GM21786 (cell line): ENCODE results near the gene SH3BGRL3.
"Not testable (repeated sequence)": the region's sequence is repeated elsewhere in the genome, so short reads cannot be mapped to it uniquely, and the experiment has no call there.

Experiments
- ATAC-seq: cut with Tn5 transposase; IDR thresholded peaks from one replicate; pipeline ENCODE4 v1.9.1; 2021; ENCODE audit not compliant: unreplicated experiment

The SH3BGRL3 gene

GRCh38 chr1:26279456-26280332 is at the start of gene SH3BGRL3:
TSS of gene SH3BGRL3 (plus strand) at chr1:26280086. CDS start at chr1:26280156, 70 bp downstream.
- peak; percentile 66 for ATAC-seq

DNA sequence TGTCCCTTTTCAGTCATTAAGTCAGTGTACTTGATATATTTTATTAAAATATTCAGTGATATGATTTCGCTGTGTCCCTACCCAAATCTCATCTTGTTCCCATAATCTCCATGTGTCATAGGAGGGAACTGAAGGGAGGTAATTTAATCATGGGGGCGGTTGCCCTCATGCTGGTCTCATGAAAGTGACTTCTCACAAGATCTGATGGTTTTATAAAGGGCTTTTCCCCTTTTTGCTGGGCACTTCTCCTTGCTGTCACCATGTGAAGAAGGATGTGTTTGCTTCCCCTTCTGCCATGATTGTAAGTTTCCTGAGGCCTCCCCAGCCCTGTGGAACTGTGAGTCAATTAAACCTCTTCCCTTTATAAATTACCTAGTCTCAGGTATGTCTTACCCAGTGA is 49.2 kb upstream of the SH3BGRL3 start:
- not testable (repeated sequence) for ATAC-seq

DNA sequence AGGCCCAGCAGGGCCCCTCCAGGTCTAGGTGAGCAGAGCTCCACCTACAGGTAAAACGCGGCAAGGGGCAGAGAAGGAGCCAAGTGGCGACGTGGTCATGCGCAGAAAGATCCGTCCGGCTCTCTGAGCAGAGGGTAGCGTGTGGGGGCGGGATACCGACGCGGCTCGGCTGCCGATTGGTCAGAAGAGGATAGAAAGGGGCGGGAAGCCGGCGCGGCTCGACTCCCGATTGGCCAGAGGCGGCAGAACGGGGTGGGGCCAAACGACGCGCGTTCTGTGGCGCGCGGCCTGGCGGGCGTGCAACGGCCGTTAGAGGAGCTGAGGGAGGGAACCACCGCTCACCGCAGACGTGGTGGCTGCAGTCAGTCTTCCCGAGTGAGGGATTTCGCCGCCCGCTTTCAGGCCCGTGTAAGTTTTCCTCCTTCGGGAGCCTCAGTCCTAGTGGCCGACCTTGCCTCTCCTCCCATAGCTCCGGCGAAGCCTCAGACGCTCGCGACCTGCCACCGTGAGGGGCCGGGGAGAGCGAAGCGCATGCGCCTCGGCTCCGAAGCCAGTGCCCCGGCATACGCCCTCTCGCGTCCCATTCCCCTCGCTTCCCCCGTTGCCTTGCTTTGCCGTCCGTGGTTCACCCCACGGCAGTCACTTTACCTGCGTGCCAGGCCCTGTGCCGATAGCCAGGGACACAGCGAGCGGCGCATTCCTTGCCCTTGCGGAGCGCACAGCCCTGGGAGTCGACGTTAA is 45.8 kb upstream of the SH3BGRL3 start, which contains the start of gene CEP85:
Gene CEP85 (plus strand): TSS at position 298 of the 741 bp plus-strand sequence. CDS start 5,584 bp downstream, outside the sequence.
- peak; percentile 91 for ATAC-seq

DNA sequence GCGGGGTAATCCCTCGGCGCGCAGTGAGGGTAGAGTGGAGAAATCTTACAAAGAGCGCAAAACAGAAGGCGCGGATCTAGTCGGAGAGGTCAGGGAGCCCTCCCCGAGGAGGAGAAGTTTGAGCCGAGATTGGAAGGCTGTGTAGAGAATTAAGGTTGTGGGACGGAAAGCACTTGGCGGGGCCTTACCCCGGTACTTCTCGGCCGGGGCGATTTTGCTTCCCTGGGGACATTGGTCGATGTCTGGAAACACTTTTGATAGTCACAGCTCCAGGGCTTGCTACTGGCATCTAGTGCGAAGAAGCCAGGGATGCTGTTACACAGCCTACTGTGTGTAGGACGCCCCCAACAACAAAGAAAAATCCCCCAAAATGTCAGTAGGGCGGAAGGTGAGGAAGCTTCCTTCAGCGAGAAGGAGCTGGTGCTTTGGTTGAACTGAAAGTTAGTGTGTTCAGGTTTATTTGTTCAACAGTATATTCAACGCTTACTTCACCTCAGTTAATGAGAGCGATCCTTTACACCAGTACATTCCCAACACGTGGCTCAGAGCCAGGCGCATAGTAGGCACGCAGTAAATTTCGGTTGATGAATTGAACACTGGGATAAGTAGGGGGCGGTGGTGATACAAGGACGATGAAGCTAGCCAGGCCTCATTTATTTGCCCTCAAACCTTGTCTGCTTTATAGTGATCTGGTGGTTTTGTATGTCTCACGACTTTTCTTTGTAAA is 45.1 kb upstream of the SH3BGRL3 start:
- no peak for ATAC-seq

GRCh38 chr1:26237230-26237966 is 42.5 kb upstream of the SH3BGRL3 start:
- ATAC-seq, result no peak

- no peak for ATAC-seq
Observed at GRCh38 chr1:26239936-26240335, 40.0 kb upstream of the SH3BGRL3 start.

- ATAC-seq, result no peak
Observed at GRCh38 chr1:26252718-26253117, 27.2 kb upstream of the SH3BGRL3 start.

DNA sequence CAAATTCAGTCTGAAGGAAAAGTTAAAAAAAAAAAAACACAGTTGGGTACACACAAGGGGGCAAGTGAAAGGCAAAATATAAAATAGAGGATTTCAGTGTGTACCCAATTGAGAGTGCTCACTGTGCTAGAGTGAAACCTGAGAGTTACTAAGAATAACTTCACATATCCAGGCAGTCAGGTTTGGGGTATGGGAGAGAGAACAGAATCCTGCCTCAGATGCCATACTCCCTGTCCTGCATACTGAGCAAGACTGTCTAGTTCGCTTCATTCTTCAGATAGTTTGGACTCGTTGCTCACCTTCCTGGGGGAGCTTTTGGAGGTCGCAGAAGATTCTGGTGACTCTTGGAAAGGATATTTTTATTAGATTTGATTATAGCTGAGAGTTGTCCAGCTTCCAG is 25.5 kb upstream of the SH3BGRL3 start:
- ATAC-seq, result no peak

DNA sequence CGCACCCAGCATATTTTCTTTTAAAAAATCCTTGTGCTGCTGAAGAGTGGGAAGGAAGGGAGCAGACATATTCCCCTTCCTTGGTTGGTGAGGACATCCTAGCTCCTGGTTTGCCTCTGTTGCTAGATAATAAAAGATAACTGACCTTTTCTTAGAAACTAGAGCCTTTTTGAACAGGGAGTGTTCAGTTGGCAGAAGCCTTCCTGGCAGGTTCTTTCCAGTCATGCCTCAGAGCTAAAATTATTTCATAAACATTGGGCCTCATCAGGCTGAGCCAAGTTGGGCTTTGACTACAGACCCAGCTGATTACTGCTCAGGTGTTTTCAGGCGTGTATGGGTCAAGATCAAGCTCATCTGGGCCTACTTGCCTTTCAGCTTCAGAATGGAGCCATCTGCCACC is 22.7 kb upstream of the SH3BGRL3 start:
- ATAC-seq, result no peak

GRCh38 chr1:26259005-26259404 is 20.9 kb upstream of the SH3BGRL3 start:
- ATAC-seq, result no peak

DNA sequence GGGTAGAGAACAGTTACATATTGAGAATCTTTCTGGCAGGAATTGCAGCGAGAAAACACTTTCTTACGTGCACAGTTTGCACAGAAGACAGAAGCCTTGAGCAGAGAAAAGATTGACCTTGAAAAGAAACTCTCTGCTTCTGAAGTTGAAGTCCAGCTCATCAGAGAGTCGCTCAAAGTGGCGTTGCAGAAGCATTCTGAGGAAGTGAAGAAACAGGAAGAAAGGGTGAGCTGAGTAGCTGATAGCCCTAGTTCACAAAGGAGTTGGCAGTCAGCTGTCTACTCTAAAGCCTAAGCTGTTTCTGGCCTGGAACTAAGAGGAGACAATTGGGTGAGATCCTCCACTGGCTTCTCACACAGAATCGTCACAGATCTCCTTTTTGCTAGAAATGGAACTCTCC is 20.3 kb upstream of the SH3BGRL3 start:
- no peak for ATAC-seq

DNA sequence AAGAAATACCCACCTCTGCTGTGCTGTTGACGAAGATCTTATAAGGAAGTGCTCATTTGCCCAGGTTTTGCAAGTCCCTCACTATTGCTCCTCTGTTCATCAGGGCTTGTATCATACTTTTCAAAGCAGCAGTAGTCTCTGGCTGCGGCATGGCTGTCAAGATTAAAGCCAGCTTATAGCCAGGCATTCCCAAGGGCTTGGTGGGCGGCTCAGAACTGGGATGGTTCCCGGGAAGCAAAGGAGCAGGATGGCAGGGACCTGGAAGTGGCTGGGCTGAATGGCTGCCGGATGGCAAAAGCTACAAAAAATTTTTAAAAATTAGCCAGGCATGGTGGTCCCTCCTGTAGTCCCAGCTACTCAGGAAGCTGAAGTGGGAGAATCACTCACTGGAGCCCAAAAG is 16.7 kb upstream of the SH3BGRL3 start:
- no peak for ATAC-seq

DNA sequence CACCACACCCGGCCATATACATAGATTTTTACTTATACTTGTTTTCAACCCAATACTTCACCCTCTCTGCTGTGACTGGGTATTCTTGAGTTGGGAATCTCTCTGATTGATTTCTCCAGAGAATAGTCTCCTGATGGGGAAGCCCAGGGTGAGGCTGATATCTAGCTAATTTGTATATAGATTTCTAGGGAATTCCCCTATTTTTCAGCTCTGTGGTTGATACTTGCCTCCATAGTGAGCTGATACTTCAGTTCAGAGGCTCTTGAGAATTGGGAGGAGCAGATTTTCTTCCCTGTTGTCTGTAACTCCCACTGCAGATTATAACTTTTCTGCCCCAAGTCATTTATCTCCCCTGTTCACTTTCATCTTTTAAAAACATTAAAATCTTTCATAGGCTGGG is 14.5 kb upstream of the SH3BGRL3 start:
- no peak for ATAC-seq

- no peak for ATAC-seq
Observed at GRCh38 chr1:26268290-26269197, 11.3 kb upstream of the SH3BGRL3 start.

DNA sequence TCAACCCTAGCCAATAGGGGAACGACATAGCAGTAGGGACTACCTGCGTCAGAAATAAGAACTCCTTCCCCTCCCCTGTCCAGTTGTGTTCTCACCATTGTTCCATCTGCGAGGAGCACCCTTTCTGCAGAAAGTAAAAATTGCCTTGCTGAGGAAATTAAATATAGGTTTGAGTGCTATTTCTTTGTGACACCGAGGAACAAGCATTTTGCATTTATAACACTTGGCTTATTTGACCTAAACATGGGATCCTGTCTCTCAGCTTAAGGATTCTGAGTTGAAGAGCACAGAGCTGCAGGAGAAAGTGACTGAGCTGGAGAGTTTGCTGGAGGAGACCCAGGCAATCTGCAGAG is 10.7 kb upstream of the SH3BGRL3 start:
- no peak for ATAC-seq

- no peak for ATAC-seq
Observed at GRCh38 chr1:26274801-26275425, 5.0 kb upstream of the SH3BGRL3 start.

DNA sequence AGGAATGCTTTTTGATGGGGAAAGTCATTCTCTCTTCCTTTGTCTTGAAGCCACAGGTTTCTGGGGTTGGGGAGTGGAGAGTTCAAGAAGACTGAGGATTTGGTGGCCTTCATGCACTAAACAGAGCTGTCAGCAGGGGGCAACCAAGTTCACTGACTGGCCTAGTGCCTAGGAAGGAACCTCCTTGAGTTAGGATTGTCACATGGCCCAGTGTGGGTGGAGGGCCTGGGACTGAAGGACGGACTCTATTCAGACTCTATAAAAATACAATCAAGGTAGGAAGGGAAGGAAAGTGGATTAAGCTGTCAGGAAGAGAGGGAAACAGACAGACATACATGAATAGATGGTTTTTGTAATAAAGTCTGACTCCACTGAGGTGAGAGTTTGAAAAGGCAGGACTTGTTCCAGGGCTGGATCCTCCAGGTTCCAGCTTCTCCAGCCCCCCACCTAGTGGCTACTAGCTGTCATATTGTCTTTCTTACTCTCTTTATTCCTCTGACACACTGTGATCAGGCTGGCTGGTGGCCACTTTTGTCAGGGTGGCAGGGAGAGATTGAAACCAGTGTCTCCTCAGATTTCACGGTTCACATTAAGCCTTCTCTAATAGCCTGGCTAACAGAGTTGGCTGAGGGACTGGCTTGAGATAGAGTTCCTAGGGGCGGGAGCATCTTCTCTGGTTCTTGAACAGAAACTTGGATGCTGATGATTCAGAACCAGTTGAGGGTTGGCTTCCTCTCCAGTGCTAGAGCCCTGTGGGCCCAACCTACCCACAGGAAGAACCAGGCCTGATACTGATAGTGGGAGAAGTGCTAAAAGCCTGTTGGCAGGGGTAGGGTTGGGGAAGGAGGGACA is 4.1 kb upstream of the SH3BGRL3 start:
- ATAC-seq, result no peak

DNA sequence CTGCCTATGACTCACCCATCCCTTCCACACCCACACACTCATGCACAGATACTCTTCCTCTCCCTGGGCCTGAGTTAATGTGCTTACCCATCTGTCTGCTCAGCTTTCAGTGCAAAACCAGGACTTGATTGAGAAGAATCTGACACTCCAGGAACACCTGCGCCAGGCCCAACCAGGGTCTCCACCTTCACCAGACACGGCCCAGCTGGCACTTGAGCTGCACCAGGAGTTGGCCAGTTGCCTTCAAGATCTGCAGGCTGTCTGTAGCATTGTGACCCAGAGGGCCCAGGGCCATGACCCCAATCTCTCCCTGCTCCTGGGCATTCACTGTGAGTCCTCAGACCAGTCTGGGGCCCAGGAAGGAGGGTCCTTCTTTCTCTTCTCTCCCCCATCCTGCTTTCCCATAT is 3.5 kb upstream of the SH3BGRL3 start:
- ATAC-seq, result no peak
